Measurements from ENCODE around the gene ITSN1.
"Not testable (repeated sequence)": the region's sequence is repeated elsewhere in the genome, so short reads cannot be mapped to it uniquely, and the experiment has no call there.

The ITSN1 gene

GRCh38 chr21:33769057-33769456 lies 126.8 kb downstream of the ITSN1 start:
- DNase-seq (ENCODE audit: low read depth in 2 of 2): no peak

GRCh38 chr21:33770542-33770941 lies 128.2 kb downstream of the ITSN1 start:
- DNase-seq (ENCODE audit: low read depth in 2 of 2): no peak

- DNase-seq (ENCODE audit: low read depth in 2 of 2): no peak
These were observed 129.7 kb downstream of the ITSN1 start for GRCh38 chr21:33771976-33772375.

GRCh38 chr21:33774551-33774950 lies 132.2 kb downstream of the ITSN1 start:
- no peak for DNase-seq (ENCODE audit: low read depth in 2 of 2)

- DNase-seq (ENCODE audit: low read depth in 2 of 2): no peak
These were observed 133.0 kb downstream of the ITSN1 start for GRCh38 chr21:33775100-33775828.

- DNase-seq (ENCODE audit: low read depth in 2 of 2): no peak
These were observed 138.3 kb downstream of the ITSN1 start for GRCh38 chr21:33780631-33781030.

- no peak for DNase-seq (ENCODE audit: low read depth in 2 of 2)
These were observed 138.8 kb downstream of the ITSN1 start for GRCh38 chr21:33781121-33781520.

- no peak for DNase-seq (ENCODE audit: low read depth in 2 of 2)
These were observed 141.1 kb downstream of the ITSN1 start for GRCh38 chr21:33783187-33783979.

- DNase-seq (ENCODE audit: low read depth in 2 of 2): no peak
These were observed 145.1 kb downstream of the ITSN1 start for GRCh38 chr21:33787431-33787830.

GRCh38 chr21:33788438-33788837 lies 146.1 kb downstream of the ITSN1 start:
- not testable (repeated sequence) for DNase-seq (ENCODE audit: low read depth in 2 of 2)

GRCh38 chr21:33789697-33790096 lies 147.4 kb downstream of the ITSN1 start:
- no peak for DNase-seq (ENCODE audit: low read depth in 2 of 2)

- DNase-seq (ENCODE audit: low read depth in 2 of 2): no peak
These were observed 148.8 kb downstream of the ITSN1 start for GRCh38 chr21:33791073-33791472.

GRCh38 chr21:33794596-33794995 lies 152.3 kb downstream of the ITSN1 start:
- DNase-seq (ENCODE audit: low read depth in 2 of 2): no peak

- DNase-seq (ENCODE audit: low read depth in 2 of 2): no peak
These were observed 155.3 kb downstream of the ITSN1 start for GRCh38 chr21:33797565-33797964.

- no peak for DNase-seq (ENCODE audit: low read depth in 2 of 2)
These were observed 157.2 kb downstream of the ITSN1 start for GRCh38 chr21:33799378-33800090.

GRCh38 chr21:33800753-33801423 lies 158.6 kb downstream of the ITSN1 start:
- DNase-seq (ENCODE audit: low read depth in 2 of 2): no peak

- no peak for DNase-seq (ENCODE audit: low read depth in 2 of 2)
These were observed 159.4 kb downstream of the ITSN1 start for GRCh38 chr21:33801424-33802405.

- DNase-seq (ENCODE audit: low read depth in 2 of 2): no peak
These were observed 160.2 kb downstream of the ITSN1 start for GRCh38 chr21:33802481-33802880.

GRCh38 chr21:33808715-33809367 lies 166.5 kb downstream of the ITSN1 start:
- DNase-seq (ENCODE audit: low read depth in 2 of 2): no peak

GRCh38 chr21:33810766-33811165 lies 168.5 kb downstream of the ITSN1 start:
- no peak for DNase-seq (ENCODE audit: low read depth in 2 of 2)

Measured in stimulated activated CD8-positive, alpha-beta memory T cell treated with anti-CD3 and anti-CD28 coated beads, Interleukin-2, amount 100 ng/mL, for 48 hours (primary cell).